Ecto neural progenitor cell (in vitro differentiated cells): ENCODE results near the gene CRIP1.

Experiments
- DNase-seq: peaks from one replicate; pipeline ENCODE4 v3.0.0-alpha.2; 2018; ENCODE audit warnings: low spot score

CRIP1 gene

GRCh38 chr14:105450864-105451720 is 35.6 kb upstream of the CRIP1 start:
- DNase-seq, result no peak

GRCh38 chr14:105452963-105453362 is 33.7 kb upstream of the CRIP1 start:
- DNase-seq, result no peak

- no peak for DNase-seq
Measured at GRCh38 chr14:105453847-105454246, 32.8 kb upstream of the CRIP1 start.

- DNase-seq, result no peak
Measured at GRCh38 chr14:105455086-105455640, 31.5 kb upstream of the CRIP1 start.

- no peak for DNase-seq
Measured at GRCh38 chr14:105455766-105456660, 30.7 kb upstream of the CRIP1 start.

GRCh38 chr14:105456736-105457617 is 29.7 kb upstream of the CRIP1 start:
- no peak for DNase-seq

GRCh38 chr14:105458010-105458409 is 28.7 kb upstream of the CRIP1 start:
- DNase-seq, result no peak

- no peak for DNase-seq
Measured at GRCh38 chr14:105458571-105458970, 28.1 kb upstream of the CRIP1 start.

- DNase-seq, result no peak
Measured at GRCh38 chr14:105460116-105460515, 26.6 kb upstream of the CRIP1 start.

- DNase-seq, result no peak
Measured at GRCh38 chr14:105460616-105461015, 26.1 kb upstream of the CRIP1 start.

GRCh38 chr14:105461903-105462302 is 24.8 kb upstream of the CRIP1 start:
- DNase-seq, result no peak

- DNase-seq, result no peak
Measured at GRCh38 chr14:105464501-105464900, 22.2 kb upstream of the CRIP1 start.

GRCh38 chr14:105465209-105466031 is 21.3 kb upstream of the CRIP1 start:
- no peak for DNase-seq

GRCh38 chr14:105466531-105467248 is 20.0 kb upstream of the CRIP1 start:
- no peak for DNase-seq

- DNase-seq, result no peak
Measured at GRCh38 chr14:105467249-105467941, 19.3 kb upstream of the CRIP1 start.

GRCh38 chr14:105467942-105468471 is 18.7 kb upstream of the CRIP1 start:
- no peak for DNase-seq

GRCh38 chr14:105468621-105469241 is 18.0 kb upstream of the CRIP1 start:
- no peak for DNase-seq

- no peak for DNase-seq
Measured at GRCh38 chr14:105469456-105470349, 17.0 kb upstream of the CRIP1 start.
